Ectodermal cell (in vitro differentiated cells): ENCODE data around the gene SIRT1.
"Not testable (repeated sequence)": the region's sequence is repeated elsewhere in the genome, so short reads cannot be mapped to it uniquely, and the experiment has no call there.

Experiments
- H3K27ac ChIP-seq: 2 replicates; pipeline ENCODE4 v1.7.0; 2013; ENCODE audit warnings: mild to moderate bottlenecking, low read depth, low read length; ENCODE audit not compliant: insufficient read depth, poor library complexity, severe bottlenecking
- H3K27me3 ChIP-seq: 2 replicates; pipeline ENCODE4 v1.7.0; 2013; ENCODE audit warnings: mild to moderate bottlenecking, low read length; ENCODE audit not compliant: insufficient read depth, control insufficient read depth, poor library complexity, severe bottlenecking
- H3K36me3 ChIP-seq: one replicate; pipeline ENCODE4 v1.7.0; 2013; ENCODE audit warnings: low read length; ENCODE audit not compliant: control insufficient read depth, insufficient read depth
- H3K4me1 ChIP-seq: one replicate; pipeline ENCODE4 v1.7.0; 2013; ENCODE audit warnings: low read length; ENCODE audit not compliant: control insufficient read depth, insufficient read depth
- H3K4me3 ChIP-seq: 2 replicates; pipeline ENCODE4 v1.7.0; 2013; ENCODE audit warnings: low read depth, low read length, control low read depth; ENCODE audit not compliant: insufficient read depth
- H3K9me3 ChIP-seq: 2 replicates; pipeline ENCODE4 v1.7.0; 2013; ENCODE audit warnings: mild to moderate bottlenecking, low read length, moderate library complexity; ENCODE audit not compliant: control insufficient read depth
- WGBS, 2 experiments: methylation state at CpG; one replicate each; pipeline ENCODE4 v1.1.7; 2013; ENCODE audit warnings: missing lambda C conversion rate in 2 of 2; 5-methylcytosine and 5-hydroxymethylcytosine counted together

SIRT1 gene

DNA sequence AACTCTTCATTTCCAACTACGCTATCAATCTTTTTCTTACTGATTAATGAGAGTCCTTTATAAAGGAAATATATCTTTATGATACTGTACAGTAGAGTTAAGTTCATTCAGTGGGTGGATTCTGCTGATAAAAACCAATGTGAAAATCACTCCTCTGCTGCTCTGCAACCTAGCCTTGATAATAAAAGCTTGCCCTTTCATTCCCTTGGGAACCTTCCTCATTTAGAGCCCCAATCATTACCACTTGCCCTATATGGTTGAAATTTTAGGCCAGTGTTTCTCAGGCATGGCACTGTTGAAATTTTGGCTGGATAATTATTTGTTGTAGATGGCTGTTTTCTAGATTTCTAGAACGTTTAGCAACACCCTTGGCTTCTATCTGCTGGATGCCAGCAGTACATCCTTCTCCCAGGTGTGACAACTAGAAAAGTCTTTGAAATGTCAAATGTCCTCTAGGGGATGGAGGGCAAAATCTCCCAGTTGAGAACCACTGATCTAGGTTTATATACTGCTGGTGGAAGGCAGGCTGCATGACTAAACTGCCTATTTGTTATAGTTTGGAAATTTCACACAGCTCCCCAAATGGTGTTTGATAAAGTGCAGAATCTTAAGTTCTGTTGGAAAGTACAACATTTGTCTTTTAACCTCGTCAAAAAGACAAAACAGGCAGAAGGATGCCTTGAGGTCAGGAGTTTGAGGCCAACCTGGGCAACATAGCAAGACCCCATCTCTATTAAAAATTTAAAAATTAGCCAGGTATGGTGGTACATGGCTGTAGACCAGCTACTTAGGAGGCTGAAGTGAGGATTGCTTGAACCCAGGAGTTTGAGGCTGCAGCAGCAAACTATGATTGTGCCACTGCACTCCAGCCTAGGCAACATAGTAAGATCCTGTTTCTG, 8.9 kb upstream of the SIRT1 start:
- Histone ChIP-seq H3K4me3 (no peak overlapping the region), H3K9me3 (no peaks in the 10 kb centered on the region), H3K4me1 (no peaks in the 10 kb centered on the region), H3K27ac (no peak overlapping the region), H3K27me3 (no peaks in the 10 kb centered on the region), H3K36me3 (no peaks in the 10 kb centered on the region)
- WGBS, 2 experiments, result 93 to 98% methylated on average over 2 of the region's 3 CpGs

DNA sequence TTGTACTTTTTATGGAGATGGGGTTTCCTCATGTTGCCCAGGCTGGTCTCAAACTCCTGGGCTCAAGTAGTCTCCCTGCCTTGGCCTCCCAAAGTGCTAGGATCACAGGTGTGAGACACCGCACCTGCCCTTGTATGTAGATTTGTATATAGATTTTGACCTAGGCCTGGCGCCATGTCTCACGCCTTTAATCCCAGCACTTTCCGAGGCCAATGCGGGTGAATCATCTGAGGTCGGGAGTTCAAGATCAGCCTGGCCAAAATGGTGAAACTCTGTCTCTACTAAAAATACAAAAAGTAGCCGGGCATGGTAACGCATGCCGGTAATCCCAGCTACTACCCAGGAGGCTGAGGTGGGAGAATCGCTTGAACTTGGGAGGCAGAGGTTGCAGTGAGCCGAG, 7.0 kb upstream of the SIRT1 start:
- H3K9me3 ChIP-seq, H3K27me3 ChIP-seq, H3K36me3 ChIP-seq, H3K27ac ChIP-seq, H3K4me1 ChIP-seq, H3K4me3 ChIP-seq: not testable (repeated sequence)
- WGBS, 2 experiments, result 91 to 95% methylated on average over 11 of the region's 11 CpGs

DNA sequence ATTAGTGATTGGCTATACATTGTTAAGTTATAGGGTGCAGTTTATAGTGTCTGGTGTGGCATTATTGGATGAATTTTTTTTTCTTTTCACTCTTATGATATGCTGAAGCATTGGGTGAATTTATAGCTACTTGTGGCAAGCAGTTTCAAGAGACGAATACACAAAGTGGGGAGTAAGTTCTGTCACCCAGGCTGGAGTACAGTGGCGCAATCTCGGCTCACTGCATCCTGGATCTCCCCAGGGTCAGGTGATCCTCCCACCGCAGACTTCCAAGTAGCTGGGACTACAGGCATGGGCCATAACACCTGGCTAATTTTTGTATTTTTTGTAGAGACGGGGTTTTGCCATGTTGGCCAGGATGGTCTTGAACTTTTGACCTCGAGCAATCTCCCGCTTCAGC, 6.3 kb upstream of the SIRT1 start:
- 94 to 95% methylated on average over 7 of the region's 7 CpGs for WGBS, 2 experiments

DNA sequence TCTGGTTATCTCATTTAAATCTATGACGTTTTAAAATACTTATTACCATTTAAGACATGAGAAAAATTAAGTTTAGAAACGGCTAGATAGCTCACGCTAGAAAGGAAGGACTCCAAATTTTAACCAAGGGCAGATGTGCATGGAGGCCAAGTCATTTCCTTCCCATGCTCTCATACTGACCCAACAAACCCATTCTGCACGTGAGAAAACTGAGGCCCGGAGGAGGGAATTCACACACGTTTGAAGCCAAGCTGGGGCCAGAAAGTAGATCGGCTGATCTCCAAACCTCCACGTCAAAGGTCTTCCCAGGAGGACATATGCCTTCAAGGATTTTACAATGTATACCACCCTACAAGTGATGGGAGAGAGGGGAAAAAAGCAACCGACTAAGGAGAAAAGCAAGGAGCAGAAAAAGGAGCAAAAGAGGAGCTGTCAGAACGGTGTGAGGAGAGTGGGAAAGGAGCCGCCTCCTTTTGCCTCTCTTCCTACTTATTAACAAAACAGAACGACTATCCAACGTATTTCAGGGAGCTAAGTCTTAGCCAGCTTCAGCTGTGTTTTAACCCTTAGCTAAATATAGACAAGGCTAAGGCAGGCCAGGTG, 645 bp upstream of the SIRT1 start:
- Histone ChIP-seq H3K27me3 (no peaks in the 10 kb centered on the region), H3K36me3 (peaks cover 10% of the 10 kb centered on the region), H3K27ac (peak overlapping the region; percentile 82), H3K9me3 (no peaks in the 10 kb centered on the region), H3K4me1 (peaks cover 4% of the 10 kb centered on the region), H3K4me3 (peak overlapping the region; percentile 64)
- WGBS, 2 experiments, result 55 to 59% methylated on average over 13 of the region's 13 CpGs

More for the DNA sequence above, 6.3 kb upstream of the SIRT1 start:
- H3K4me1 ChIP-seq, result no peaks in the 10 kb centered on the region
- no peaks in the 10 kb centered on the region for H3K36me3 ChIP-seq
- H3K27ac ChIP-seq, result no peak overlapping the region
- H3K9me3 ChIP-seq, result no peaks in the 10 kb centered on the region
- H3K4me3 ChIP-seq, result no peak overlapping the region
- H3K27me3 ChIP-seq, result no peaks in the 10 kb centered on the region

- peak overlapping the region; percentile 64 for H3K4me3 ChIP-seq
- no peaks in the 10 kb centered on the region for H3K9me3 ChIP-seq
- peaks cover 22% of the 10 kb centered on the region for H3K36me3 ChIP-seq
- no peaks in the 10 kb centered on the region for H3K27me3 ChIP-seq
- peak overlapping the region; percentile 82 for H3K27ac ChIP-seq
- 0% methylated on average over 73 of the region's 73 CpGs for WGBS, 2 experiments
- peaks cover 4% of the 10 kb centered on the region for H3K4me1 ChIP-seq
Observed at GRCh38 chr10:67884842-67885670, 600 bp downstream of the SIRT1 start.

DNA sequence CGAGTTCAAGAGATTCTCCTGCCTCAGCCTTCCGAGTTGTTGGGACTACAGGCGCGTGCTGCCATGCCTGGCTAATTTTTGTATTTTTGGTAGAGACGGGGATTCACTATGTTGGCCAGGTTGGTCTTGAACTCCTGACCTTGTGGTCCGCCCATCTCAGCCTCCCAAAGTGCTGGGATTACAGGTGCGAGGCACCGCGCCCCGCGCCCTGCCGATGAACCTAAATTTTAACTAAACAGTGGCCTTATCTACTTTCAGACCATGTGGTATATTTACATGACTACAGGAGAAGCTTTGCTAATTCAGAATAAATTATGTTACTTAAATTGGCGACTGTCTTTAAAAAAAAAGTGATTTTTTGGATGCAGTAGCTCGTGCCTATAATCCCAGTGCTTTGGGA, 9.2 kb downstream of the SIRT1 start:
- Histone ChIP-seq H3K27me3 (no peaks in the 10 kb centered on the region), H3K9me3 (no peaks in the 10 kb centered on the region), H3K27ac (no peak overlapping the region), H3K36me3 (peaks cover 48% of the 10 kb centered on the region), H3K4me1 (no peaks in the 10 kb centered on the region), H3K4me3 (no peak overlapping the region)
- 91 to 94% methylated on average over 14 of the region's 14 CpGs for WGBS, 2 experiments

DNA sequence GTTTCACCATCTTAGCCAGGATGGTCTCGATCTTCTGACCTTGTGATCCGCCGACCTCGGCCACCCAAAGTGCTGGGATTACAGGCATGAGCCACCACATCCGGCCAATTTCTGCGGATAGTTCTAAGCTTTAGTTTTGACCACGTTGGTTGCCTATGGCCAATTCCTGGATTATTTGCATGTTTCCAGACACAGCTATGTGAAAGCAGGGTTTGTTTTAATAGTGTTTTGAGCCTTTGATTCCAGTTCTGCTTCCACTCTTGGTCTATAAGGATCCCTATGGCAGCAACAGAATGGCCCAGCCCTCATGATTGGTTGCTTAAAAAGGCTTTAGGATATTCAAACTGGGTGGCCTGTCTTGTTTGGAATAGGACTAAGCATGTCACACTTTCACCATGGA, 19.1 kb downstream of the SIRT1 start:
- no peaks in the 10 kb centered on the region for H3K9me3 ChIP-seq
- no peaks in the 10 kb centered on the region for H3K4me1 ChIP-seq
- H3K27me3 ChIP-seq, result no peaks in the 10 kb centered on the region
- WGBS, 2 experiments, result 93 to 94% methylated on average over 7 of the region's 7 CpGs
- no peak overlapping the region for H3K4me3 ChIP-seq
- peaks cover 35% of the 10 kb centered on the region for H3K36me3 ChIP-seq
- H3K27ac ChIP-seq, result no peak overlapping the region

DNA sequence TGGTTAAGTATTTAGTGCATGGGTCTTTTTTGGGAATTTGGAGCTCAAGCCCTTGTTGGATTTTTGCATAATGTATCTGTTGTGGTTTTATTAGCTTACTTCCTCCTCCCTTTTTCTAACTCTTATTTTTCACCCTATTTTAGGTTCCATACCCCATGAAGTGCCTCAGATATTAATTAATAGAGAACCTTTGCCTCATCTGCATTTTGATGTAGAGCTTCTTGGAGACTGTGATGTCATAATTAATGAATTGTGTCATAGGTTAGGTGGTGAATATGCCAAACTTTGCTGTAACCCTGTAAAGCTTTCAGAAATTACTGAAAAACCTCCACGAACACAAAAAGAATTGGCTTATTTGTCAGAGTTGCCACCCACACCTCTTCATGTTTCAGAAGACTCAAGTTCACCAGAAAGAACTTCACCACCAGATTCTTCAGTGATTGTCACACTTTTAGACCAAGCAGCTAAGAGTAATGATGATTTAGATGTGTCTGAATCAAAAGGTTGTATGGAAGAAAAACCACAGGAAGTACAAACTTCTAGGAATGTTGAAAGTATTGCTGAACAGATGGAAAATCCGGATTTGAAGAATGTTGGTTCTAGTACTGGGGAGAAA, 28.0 kb downstream of the SIRT1 start:
- Histone ChIP-seq H3K36me3 (peaks cover 36% of the 10 kb centered on the region), H3K27me3 (no peaks in the 10 kb centered on the region), H3K27ac (no peak overlapping the region), H3K4me3 (no peak overlapping the region), H3K9me3 (no peaks in the 10 kb centered on the region), H3K4me1 (no peaks in the 10 kb centered on the region)
- WGBS, 2 experiments, result 93 to 98% methylated on average over 2 of the region's 2 CpGs

DNA sequence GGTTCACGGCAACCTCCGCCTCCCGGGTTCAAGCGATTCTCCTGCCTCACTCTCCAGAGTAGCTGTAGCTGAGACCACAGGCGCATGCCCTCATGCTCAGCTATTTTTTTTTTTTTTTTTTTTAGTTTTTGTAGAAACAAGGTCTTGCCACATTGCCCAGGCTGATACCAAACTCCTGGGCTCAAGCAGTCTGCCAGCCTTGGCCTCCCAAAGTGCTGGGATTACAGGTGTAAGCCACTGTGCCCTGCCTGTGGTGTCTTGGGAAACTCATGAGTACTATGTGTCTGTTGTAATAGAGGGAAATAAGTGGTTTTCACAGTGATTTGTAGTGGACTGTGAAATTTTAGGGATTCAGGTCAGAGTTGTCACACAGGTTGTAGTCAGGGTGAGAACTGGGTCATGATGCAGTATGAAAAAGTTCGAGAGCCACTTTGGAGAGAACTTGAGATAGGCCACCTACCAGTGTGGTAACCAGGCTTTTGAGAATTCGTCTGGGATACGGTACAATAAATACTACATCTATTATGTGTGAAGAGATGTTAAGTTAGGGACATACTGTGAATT, 30.4 kb downstream of the SIRT1 start:
- H3K36me3 ChIP-seq, result peaks cover 21% of the 10 kb centered on the region
- 86 to 99% methylated on average over 6 to 8 of the region's 8 CpGs for WGBS, 2 experiments
- H3K9me3 ChIP-seq, result no peaks in the 10 kb centered on the region
- no peaks in the 10 kb centered on the region for H3K4me1 ChIP-seq
- H3K4me3 ChIP-seq, result no peak overlapping the region
- H3K27ac ChIP-seq, result no peak overlapping the region
- no peaks in the 10 kb centered on the region for H3K27me3 ChIP-seq
